Esophagus squamous epithelium (tissue), 5 donors: ENCODE data around the gene BPIFB1. TPM values are rescaled to one million over a fixed set of nuclear protein-coding genes. Genes with fewer than 3 reads are reported as not detected.

Experiments
- DNase-seq: peaks from one replicate; lab custom pipeline; 2025; lab: John Stamatoyannopoulos, UW
- H3K27ac ChIP-seq, 4 donors: fragments of 200-600 bp; sonication (generic); one replicate each; pipeline ENCODE4 v1.5.1; 2016 to 2019; ENCODE audit warnings: mild to moderate bottlenecking in 1 of 4
- H3K27me3 ChIP-seq, 4 donors: fragments of 200-600 bp; sonication (generic); 1 replicate in 3 of 4; 2 replicates in 1 of 4; pipeline versions ENCODE4 v1.5.1 to v1.6.0; 2017 to 2021; ENCODE audit warnings: antibody characterized with exemption in 1 of 4
- H3K36me3 ChIP-seq, 3 donors: fragments of 200-600 bp; sonication (generic); one replicate each; pipeline ENCODE4 v1.5.1; 2016 to 2019
- H3K4me1 ChIP-seq, 3 donors: fragments of 200-600 bp; sonication (generic); one replicate each; pipeline ENCODE4 v1.5.1; 2017 to 2019
- H3K4me3 ChIP-seq, 4 donors: fragments of 200-600 bp; sonication (generic); 1 replicate in 3 of 4; 2 replicates in 1 of 4; pipeline ENCODE4 v1.5.1; 2016 to 2019; ENCODE audit warnings: mild to moderate bottlenecking in 2 of 4, moderate library complexity in 1 of 4
- H3K9me3 ChIP-seq, 3 donors: fragments of 200-600 bp; sonication (generic); one replicate each; pipeline ENCODE4 v1.5.1; 2016 to 2019
- CTCF ChIP-seq, 6 experiments: fragments of 450-650 bp in 4 of 6; fragments of 200-600 bp in 2 of 6; sonication (generic) in 2 of 6; IDR thresholded peaks; one replicate each; pipeline ENCODE4 v1.5.1; 2016 to 2019; ENCODE audit warnings: antibody characterized with exemption in 6 of 6, mild to moderate bottlenecking in 4 of 6, moderate library complexity in 4 of 6
- POLR2A ChIP-seq, 4 donors: fragments of 450-650 bp; IDR thresholded peaks; one replicate each; pipeline ENCODE4 v1.6.1; 2017; ENCODE audit warnings: antibody characterized with exemption in 4 of 4, mild to moderate bottlenecking in 4 of 4, moderate library complexity in 3 of 4
- WGBS, 2 donors: methylation state at CpG; one replicate each; pipeline ENCODE4 v1.1.5; 2018; 5-methylcytosine and 5-hydroxymethylcytosine counted together
- intact Hi-C: fragments of 100-400 bp; cut with DNase I; formaldehyde crosslinking; loops from one replicate; pipeline ENCODE4 v1.15.0; 2022
- total RNA-seq, 4 donors: library from RNA; depleted of rRNA; stranded (reverse); fragments of >200 nt; gene quantifications; one replicate each; pipeline ENCODE4 v1.1.0, GENCODE V29; 2016
- donor health status: DM: yes; HTN: yes; CAD: no.

BPIFB1 gene
- total RNA-seq, 4 donors from 2014 or later, result 0.38 to 99.4 (median 4.3) TPM; not detected in 1

- Histone ChIP-seq H3K27ac (no peak overlapping the region), H3K4me1 (no peaks in the 10 kb centered on the region), H3K9me3 (no peaks in the 10 kb centered on the region), H3K4me3 (no peak overlapping the region), H3K27me3 (peaks cover 0 to 90% (median 0%) of the 10 kb centered on the region in 4 donors), H3K36me3 (no peaks in the 10 kb centered on the region)
- no peak for DNase-seq
- no peak for TF ChIP-seq POLR2A (IDR thresholded peaks at IDR 0.05)
- TF ChIP-seq CTCF (IDR thresholded peaks at IDR 0.05), result no peak
- 41 to 45% methylated on average over 8 of the region's 8 CpGs for WGBS, 2 donors
- intact Hi-C loops, result no loop called here
Observed at GRCh38 chr20:33323236-33323635, 40.2 kb downstream of the BPIFB1 start.

- TF ChIP-seq CTCF (IDR thresholded peaks at IDR 0.05), result no peak
- TF ChIP-seq POLR2A (IDR thresholded peaks at IDR 0.05), result no peak
- H3K27me3 ChIP-seq, result peaks cover 0 to 88% (median 0%) of the 10 kb centered on the region in 4 donors
- H3K9me3 ChIP-seq, result no peaks in the 10 kb centered on the region
- H3K36me3 ChIP-seq, result no peaks in the 10 kb centered on the region
- no peak overlapping the region for H3K27ac ChIP-seq
- intact Hi-C loops, result no loop called here
- 69 to 71% methylated on average over 2 of the region's 2 CpGs for WGBS, 2 donors
- no peak for DNase-seq
- no peak overlapping the region for H3K4me3 ChIP-seq
- H3K4me1 ChIP-seq, result no peaks in the 10 kb centered on the region
Observed at GRCh38 chr20:33325350-33325749, 42.3 kb downstream of the BPIFB1 start.

GRCh38 chr20:33328157-33329137, 45.4 kb downstream of the BPIFB1 start:
- Histone ChIP-seq H3K4me1 (no peaks in the 10 kb centered on the region), H3K27ac (no peak overlapping the region), H3K4me3 (no peak overlapping the region), H3K9me3 (no peaks in the 10 kb centered on the region), H3K27me3 (peaks cover 0 to 87% (median 0%) of the 10 kb centered on the region in 4 donors), H3K36me3 (no peaks in the 10 kb centered on the region)
- WGBS, 2 donors, result 70 to 73% methylated on average over 17 to 18 of the region's 23 CpGs
- no peak for DNase-seq
- intact Hi-C loops, result no loop called here
- TF ChIP-seq CTCF (IDR thresholded peaks at IDR 0.05) (no peak), POLR2A (IDR thresholded peaks at IDR 0.05) (no peak)

- H3K4me3 ChIP-seq, result no peak overlapping the region
- intact Hi-C loops, result no loop called here
- no peaks in the 10 kb centered on the region for H3K9me3 ChIP-seq
- no peak overlapping the region for H3K27ac ChIP-seq
- peaks cover 0 to 62% (median 0%) of the 10 kb centered on the region in 4 donors for H3K27me3 ChIP-seq
- no peak for DNase-seq
- no peaks in the 10 kb centered on the region for H3K4me1 ChIP-seq
- no peak for TF ChIP-seq CTCF (IDR thresholded peaks at IDR 0.05)
- TF ChIP-seq POLR2A (IDR thresholded peaks at IDR 0.05), result no peak
- no peaks in the 10 kb centered on the region for H3K36me3 ChIP-seq
- WGBS, 2 donors, result 56 to 57% methylated on average over 12 to 16 of the region's 20 CpGs
Observed at GRCh38 chr20:33332905-33333456, 50.0 kb downstream of the BPIFB1 start.

GRCh38 chr20:33333616-33334015, 50.6 kb downstream of the BPIFB1 start:
- no peak for DNase-seq
- no peaks in the 10 kb centered on the region for H3K36me3 ChIP-seq
- intact Hi-C loops, result no loop called here
- no peak overlapping the region for H3K27ac ChIP-seq
- WGBS, 2 donors, result 71% methylated on average over 7 of the region's 7 CpGs; no CpG with 5 or more reads in 1 of the 2 donors
- TF ChIP-seq POLR2A (IDR thresholded peaks at IDR 0.05) (no peak), CTCF (IDR thresholded peaks at IDR 0.05) (no peak)
- peaks cover 0 to 56% (median 0%) of the 10 kb centered on the region in 4 donors for H3K27me3 ChIP-seq
- no peak overlapping the region for H3K4me3 ChIP-seq
- no peaks in the 10 kb centered on the region for H3K4me1 ChIP-seq
- H3K9me3 ChIP-seq, result no peaks in the 10 kb centered on the region
